ENCODE results near the gene MAP7D2. TPM values are rescaled to one million over a fixed set of nuclear protein-coding genes. Genes with fewer than 3 reads are reported as not detected.

The MAP7D2 gene
- total RNA-seq, 1 experiment from 2014 or later: 7.6 TPM

DNA sequence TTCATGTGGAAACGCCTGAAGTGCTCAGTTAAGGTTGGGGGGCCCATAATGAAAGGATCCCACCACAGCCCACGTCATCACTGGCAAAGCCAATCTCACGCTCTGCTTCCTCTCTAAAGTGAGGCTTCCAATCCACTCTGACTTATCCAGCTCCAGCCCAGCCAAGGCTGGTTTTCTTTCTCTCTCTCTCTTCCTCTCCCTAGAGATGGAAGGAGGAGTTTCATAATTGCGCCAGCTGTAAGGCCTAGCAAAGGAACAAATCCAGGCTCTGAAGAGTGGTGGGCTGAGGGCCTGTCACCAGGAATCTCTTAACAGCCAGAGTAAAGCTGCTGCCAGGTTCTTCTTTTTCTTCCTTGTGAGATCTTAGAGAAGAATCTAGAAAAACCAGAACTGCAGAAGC lies 105.1 kb downstream of the MAP7D2 start:
- intact Hi-C loops (cut with micrococcal nuclease; ENCODE audit: unreplicated experiment): no loop called here
- no peaks in the 10 kb centered on the region for H3K27me3 ChIP-seq (ENCODE audit: control insufficient read depth, insufficient read depth, low read length)
- H3K36me3 ChIP-seq (ENCODE audit: control insufficient read depth, insufficient read depth, low read length): no peaks in the 10 kb centered on the region
- CTCF ChIA-PET: no interaction called here
- POLR2A ChIA-PET: no interaction called here
- in situ Hi-C loops (cut with HindIII; ENCODE audit: low pct_unique_long_range_greater_than_20kb, low sequenced_read_pairs): no loop called here
- TF ChIP-seq, protein P1, sequence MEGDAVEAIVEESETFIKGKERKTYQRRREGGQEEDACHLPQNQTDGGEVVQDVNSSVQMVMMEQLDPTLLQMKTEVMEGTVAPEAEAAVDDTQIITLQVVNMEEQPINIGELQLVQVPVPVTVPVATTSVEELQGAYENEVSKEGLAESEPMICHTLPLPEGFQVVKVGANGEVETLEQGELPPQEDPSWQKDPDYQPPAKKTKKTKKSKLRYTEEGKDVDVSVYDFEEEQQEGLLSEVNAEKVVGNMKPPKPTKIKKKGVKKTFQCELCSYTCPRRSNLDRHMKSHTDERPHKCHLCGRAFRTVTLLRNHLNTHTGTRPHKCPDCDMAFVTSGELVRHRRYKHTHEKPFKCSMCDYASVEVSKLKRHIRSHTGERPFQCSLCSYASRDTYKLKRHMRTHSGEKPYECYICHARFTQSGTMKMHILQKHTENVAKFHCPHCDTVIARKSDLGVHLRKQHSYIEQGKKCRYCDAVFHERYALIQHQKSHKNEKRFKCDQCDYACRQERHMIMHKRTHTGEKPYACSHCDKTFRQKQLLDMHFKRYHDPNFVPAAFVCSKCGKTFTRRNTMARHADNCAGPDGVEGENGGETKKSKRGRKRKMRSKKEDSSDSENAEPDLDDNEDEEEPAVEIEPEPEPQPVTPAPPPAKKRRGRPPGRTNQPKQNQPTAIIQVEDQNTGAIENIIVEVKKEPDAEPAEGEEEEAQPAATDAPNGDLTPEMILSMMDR (IDR thresholded peaks at IDR 0.05): no peak
- TF ChIP-seq POLR2AphosphoS5 (IDR thresholded peaks at IDR 0.05; ENCODE audit: low read depth, low read length): no peak
- no peak for TF ChIP-seq SIN3A (IDR thresholded peaks at IDR 0.05; ENCODE audit: borderline replicate concordance, insufficient read depth, low read depth, low read length)
- TF ChIP-seq TCF7L2 (IDR thresholded peaks at IDR 0.05; ENCODE audit: low read depth, low read length): no peak
- TF ChIP-seq, protein P2, sequence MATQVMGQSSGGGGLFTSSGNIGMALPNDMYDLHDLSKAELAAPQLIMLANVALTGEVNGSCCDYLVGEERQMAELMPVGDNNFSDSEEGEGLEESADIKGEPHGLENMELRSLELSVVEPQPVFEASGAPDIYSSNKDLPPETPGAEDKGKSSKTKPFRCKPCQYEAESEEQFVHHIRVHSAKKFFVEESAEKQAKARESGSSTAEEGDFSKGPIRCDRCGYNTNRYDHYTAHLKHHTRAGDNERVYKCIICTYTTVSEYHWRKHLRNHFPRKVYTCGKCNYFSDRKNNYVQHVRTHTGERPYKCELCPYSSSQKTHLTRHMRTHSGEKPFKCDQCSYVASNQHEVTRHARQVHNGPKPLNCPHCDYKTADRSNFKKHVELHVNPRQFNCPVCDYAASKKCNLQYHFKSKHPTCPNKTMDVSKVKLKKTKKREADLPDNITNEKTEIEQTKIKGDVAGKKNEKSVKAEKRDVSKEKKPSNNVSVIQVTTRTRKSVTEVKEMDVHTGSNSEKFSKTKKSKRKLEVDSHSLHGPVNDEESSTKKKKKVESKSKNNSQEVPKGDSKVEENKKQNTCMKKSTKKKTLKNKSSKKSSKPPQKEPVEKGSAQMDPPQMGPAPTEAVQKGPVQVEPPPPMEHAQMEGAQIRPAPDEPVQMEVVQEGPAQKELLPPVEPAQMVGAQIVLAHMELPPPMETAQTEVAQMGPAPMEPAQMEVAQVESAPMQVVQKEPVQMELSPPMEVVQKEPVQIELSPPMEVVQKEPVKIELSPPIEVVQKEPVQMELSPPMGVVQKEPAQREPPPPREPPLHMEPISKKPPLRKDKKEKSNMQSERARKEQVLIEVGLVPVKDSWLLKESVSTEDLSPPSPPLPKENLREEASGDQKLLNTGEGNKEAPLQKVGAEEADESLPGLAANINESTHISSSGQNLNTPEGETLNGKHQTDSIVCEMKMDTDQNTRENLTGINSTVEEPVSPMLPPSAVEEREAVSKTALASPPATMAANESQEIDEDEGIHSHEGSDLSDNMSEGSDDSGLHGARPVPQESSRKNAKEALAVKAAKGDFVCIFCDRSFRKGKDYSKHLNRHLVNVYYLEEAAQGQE (IDR thresholded peaks at IDR 0.05; ENCODE audit: insufficient read depth in 1 of 2, low read depth in 2 of 2, low read length in 1 of 2): no peak
- H3K9me3 ChIP-seq (ENCODE audit: control insufficient read depth, insufficient read depth, low read depth, low read length): no peaks in the 10 kb centered on the region
- no peak for DNase-seq (ENCODE audit: low read depth, low spot score)
- no peak for ATAC-seq
- no peaks in the 10 kb centered on the region for H3K4me1 ChIP-seq (ENCODE audit: control insufficient read depth, insufficient read depth, low read length)
- no peak overlapping the region for H3K27ac ChIP-seq (ENCODE audit: low read length)
- no TSS peak for BruUV-seq (replicated peaks)
- no peak overlapping the region for H3K4me3 ChIP-seq (ENCODE audit: low read depth in 2 of 2, low read length in 2 of 2)

DNA sequence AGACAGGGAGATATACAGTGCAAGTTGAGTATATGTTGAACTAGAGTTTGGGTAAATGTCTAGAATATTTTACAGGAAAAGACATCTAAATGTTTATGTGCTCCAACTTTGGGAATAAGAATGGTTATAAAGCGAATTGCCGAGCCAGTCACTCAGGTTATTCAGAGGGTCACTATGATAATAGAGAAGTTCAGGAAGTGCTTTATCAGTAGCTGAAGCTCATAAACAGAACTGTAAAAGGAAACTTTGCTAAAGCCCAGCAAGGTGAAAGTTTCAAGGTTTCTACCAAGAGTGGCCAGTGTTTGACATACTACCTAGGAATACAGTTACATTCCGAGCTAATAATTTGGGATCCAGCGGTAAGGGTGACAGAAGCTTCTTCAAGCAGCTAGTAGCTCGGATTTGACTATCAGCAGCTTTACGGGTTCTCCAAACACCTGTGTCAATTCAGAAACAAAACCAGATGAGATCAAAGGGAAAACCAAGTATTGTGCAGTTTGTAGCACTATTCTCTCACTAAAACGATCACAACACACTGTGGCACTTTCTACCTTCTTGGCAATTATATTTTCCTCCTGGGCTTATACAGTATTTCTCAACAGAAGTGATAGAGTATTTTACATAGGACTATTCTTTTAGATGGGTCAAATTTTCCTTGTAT lies 108.6 kb downstream of the MAP7D2 start:
- TF ChIP-seq, protein P2 (IDR thresholded peaks at IDR 0.05; ENCODE audit: insufficient read depth in 1 of 2, low read depth in 2 of 2, low read length in 1 of 2): no peak
- TF ChIP-seq TCF7L2 (IDR thresholded peaks at IDR 0.05; ENCODE audit: low read depth, low read length) (no peak), POLR2AphosphoS5 (IDR thresholded peaks at IDR 0.05; ENCODE audit: low read depth, low read length) (no peak), SIN3A (IDR thresholded peaks at IDR 0.05; ENCODE audit: borderline replicate concordance, insufficient read depth, low read depth, low read length) (no peak)
- TF ChIP-seq, protein P1 (IDR thresholded peaks at IDR 0.05): no peak
- Histone ChIP-seq H3K4me1 (ENCODE audit: control insufficient read depth, insufficient read depth, low read length) (no peaks in the 10 kb centered on the region), H3K27me3 (ENCODE audit: control insufficient read depth, insufficient read depth, low read length) (no peaks in the 10 kb centered on the region), H3K9me3 (ENCODE audit: control insufficient read depth, insufficient read depth, low read depth, low read length) (no peaks in the 10 kb centered on the region), H3K36me3 (ENCODE audit: control insufficient read depth, insufficient read depth, low read length) (no peaks in the 10 kb centered on the region), H3K27ac (ENCODE audit: low read length) (no peak overlapping the region), H3K4me3 (ENCODE audit: low read depth in 2 of 2, low read length in 2 of 2) (no peak overlapping the region)
- ChIA-PET POLR2A (interaction anchor here (0.6 kb wide), 1 partner anchor 103 kb away, joined by 3 read pairs; no protein-coding TSS in a partner anchor), CTCF (no interaction called here)
- DNase-seq (ENCODE audit: low read depth, low spot score) (no peak), ATAC-seq (no peak)
- intact Hi-C loops (cut with micrococcal nuclease; ENCODE audit: unreplicated experiment): no loop called here
- in situ Hi-C loops (cut with HindIII; ENCODE audit: low pct_unique_long_range_greater_than_20kb, low sequenced_read_pairs): no loop called here
- BruUV-seq (replicated peaks): no TSS peak

Data from Panc1 (cell line).